ENCODE data around the gene MCM5. TPM values are rescaled to one million over a fixed set of nuclear protein-coding genes. Genes with fewer than 3 reads are reported as not detected.

MCM5 gene
- total and polyA plus RNA-seq, 2 of the 13 experiments (the other 11 are each of a cell fraction or from before 2014, with no cell fraction given): 40.2 to 93.5 TPM

GRCh38 chr22:35452351-35452781, 52.4 kb downstream of the MCM5 start:
- DNase-seq (ENCODE audit: low spot score): no peak
- ChIA-PET POLR2A (no interaction called here), CTCF (ENCODE audit: low intra/inter-chr PET ratio, low total read pairs) (no interaction called here)
- FAIRE-seq: no peak
- Histone ChIP-seq H4K20me1 (ENCODE audit: insufficient read depth, low read length) (no peaks in the 10 kb centered on the region), H3K27me3 (ENCODE audit: control insufficient read depth in 1 of 2, insufficient read depth in 2 of 2, low read length in 2 of 2) (no peaks in the 10 kb centered on the region), H3K4me1 (ENCODE audit: insufficient read depth, low read length) (peaks cover 13% of the 10 kb centered on the region), H3K4me2 (ENCODE audit: low read depth, low read length) (no peak overlapping the region), H3K9me3 (ENCODE audit: low read length) (no peaks in the 10 kb centered on the region), H3K36me3 (replicated peaks in 1 of 2; ENCODE audit: control insufficient read depth in 1 of 2, insufficient read depth in 2 of 2, low read length in 2 of 2) (0 out of 5 replicates have a peak, but pooled peaks cover 0 to 4% of the 10 kb centered on the region in 2 experiments), H3K4me3 (replicated peaks in 1 of 3; ENCODE audit: insufficient read depth in 1 of 3, low read depth in 2 of 3, low read length in 3 of 3) (no peak overlapping the region), H2AFZ (ENCODE audit: low read length) (no peak overlapping the region), H3K79me2 (ENCODE audit: insufficient read depth, low read length) (no peaks in the 10 kb centered on the region), H3K27ac (ENCODE audit: extremely low read length, insufficient read depth, low read length) (no peak overlapping the region), H3K9ac (ENCODE audit: insufficient read depth, low read depth, low read length) (no peak overlapping the region)
- no peak for TF ChIP-seq PPARG (CRISPR knock-in tag; conservative IDR thresholded peaks at IDR 0.05)
- no peak for TF ChIP-seq ZBTB33 (CRISPR knock-in tag; IDR thresholded peaks at IDR 0.05)
- TF ChIP-seq EZH2 (conservative IDR thresholded peaks at IDR 0.05; ENCODE audit: low read depth, low read length): no peak
- TF ChIP-seq ZBTB10 (CRISPR knock-in tag; IDR thresholded peaks at IDR 0.05; ENCODE audit: borderline replicate concordance): no peak
- TF ChIP-seq ZFY (CRISPR knock-in tag; IDR thresholded peaks at IDR 0.05): no peak
- no peak for TF ChIP-seq JUN (CRISPR knock-in tag; IDR thresholded peaks at IDR 0.05)
- TF ChIP-seq RARA (CRISPR knock-in tag; IDR thresholded peaks at IDR 0.05): no peak
- TF ChIP-seq GTF3A (CRISPR knock-in tag; conservative IDR thresholded peaks at IDR 0.05): no peak
- no peak for TF ChIP-seq IRF2 (CRISPR knock-in tag; IDR thresholded peaks at IDR 0.05)
- no peak for TF ChIP-seq JDP2 (CRISPR knock-in tag; IDR thresholded peaks at IDR 0.05; ENCODE audit: borderline replicate concordance)
- TF ChIP-seq NKX3-1 (CRISPR knock-in tag; IDR thresholded peaks at IDR 0.05): no peak
- TF ChIP-seq ZNF30 (CRISPR knock-in tag; IDR thresholded peaks at IDR 0.05): no peak
- WGBS (ENCODE audit: low lambda C conversion rate): 79% methylated on average over 8 of the region's 15 CpGs
- in situ Hi-C loops (cut with HindIII; ENCODE audit: extremely low pct_ligation_motif_present, low pct_unique_long_range_greater_than_20kb): no loop called here
- intact Hi-C loops (cut with micrococcal nuclease; ENCODE audit: unreplicated experiment): no loop called here
- ATAC-seq: no peak
- no TSS peak for BruUV-seq (replicated peaks)

All from HepG2 (cell line).